ENCODE measurements around the gene RBM23.

DNA sequence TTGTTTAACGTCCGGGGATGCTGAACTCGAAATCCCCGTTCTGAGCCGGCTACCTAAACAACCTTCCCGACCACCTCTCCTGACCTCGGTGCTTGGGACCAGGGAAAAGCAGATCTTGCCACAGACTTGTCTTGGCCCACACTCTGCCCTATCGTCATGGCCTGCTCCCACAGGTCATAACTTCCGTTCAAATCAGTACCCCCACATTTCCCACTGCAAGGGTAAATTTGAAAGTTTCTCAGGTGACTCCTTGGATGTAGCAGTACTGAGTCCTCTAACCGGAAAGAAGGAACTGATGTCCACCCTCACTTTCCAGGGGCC, 612 bp upstream of the RBM23 start:
- TF ChIP-seq, protein P1, sequence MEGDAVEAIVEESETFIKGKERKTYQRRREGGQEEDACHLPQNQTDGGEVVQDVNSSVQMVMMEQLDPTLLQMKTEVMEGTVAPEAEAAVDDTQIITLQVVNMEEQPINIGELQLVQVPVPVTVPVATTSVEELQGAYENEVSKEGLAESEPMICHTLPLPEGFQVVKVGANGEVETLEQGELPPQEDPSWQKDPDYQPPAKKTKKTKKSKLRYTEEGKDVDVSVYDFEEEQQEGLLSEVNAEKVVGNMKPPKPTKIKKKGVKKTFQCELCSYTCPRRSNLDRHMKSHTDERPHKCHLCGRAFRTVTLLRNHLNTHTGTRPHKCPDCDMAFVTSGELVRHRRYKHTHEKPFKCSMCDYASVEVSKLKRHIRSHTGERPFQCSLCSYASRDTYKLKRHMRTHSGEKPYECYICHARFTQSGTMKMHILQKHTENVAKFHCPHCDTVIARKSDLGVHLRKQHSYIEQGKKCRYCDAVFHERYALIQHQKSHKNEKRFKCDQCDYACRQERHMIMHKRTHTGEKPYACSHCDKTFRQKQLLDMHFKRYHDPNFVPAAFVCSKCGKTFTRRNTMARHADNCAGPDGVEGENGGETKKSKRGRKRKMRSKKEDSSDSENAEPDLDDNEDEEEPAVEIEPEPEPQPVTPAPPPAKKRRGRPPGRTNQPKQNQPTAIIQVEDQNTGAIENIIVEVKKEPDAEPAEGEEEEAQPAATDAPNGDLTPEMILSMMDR (IDR thresholded peaks at IDR 0.05): no peak
- TF ChIP-seq POLR2A (IDR thresholded peaks at IDR 0.05): no peak
